H1 (cell line): ENCODE data around the gene SASS6. TPM values are rescaled to one million over a fixed set of nuclear protein-coding genes. Genes with fewer than 3 reads are reported as not detected.

Experiments
- CTCF ChIA-PET: fragments of 300-600 bp; sonication (Branson Sonifier 250); formaldehyde crosslinking; loops from one replicate; lab custom pipeline; 2021; ENCODE audit not compliant: partially characterized antibody; lab: Charles Lee
- POLR2A ChIA-PET: fragments of 300-600 bp; sonication (Branson Sonifier 250); formaldehyde crosslinking; loops from one replicate; lab custom pipeline; 2021; ENCODE audit warnings: inconsistent platforms; ENCODE audit not compliant: partially characterized antibody; lab: Charles Lee
- DNase-seq, 2 experiments: peaks; one replicate each; pipeline versions ENCODE4 v3.0.0 to v3.0.0-alpha.2; 2010 to 2022; ENCODE audit warnings: low spot score in 2 of 2, low read depth in 1 of 2, mixed read lengths in 1 of 2
- FAIRE-seq: peaks from 2 replicates; lab custom pipeline; 2011; peaks lifted over from hg19 to GRCh38; lab: Jason Lieb, UNC
- H2AFZ ChIP-seq: 2 replicates; pipeline ENCODE4 v1.8.1; 2012; ENCODE audit warnings: low read length, inconsistent platforms
- H2AK5ac ChIP-seq: 2 replicates; pipeline ENCODE4 v1.6.1; 2013; ENCODE audit warnings: low read depth, low read length
- H2BK120ac ChIP-seq: replicated peaks from 2 replicates; pipeline ENCODE3; 2013; ENCODE audit warnings: low read depth, low read length, inconsistent platforms
- H2BK12ac ChIP-seq: 2 replicates; pipeline ENCODE4 v1.6.1; 2013; ENCODE audit warnings: low read depth, low read length
- H2BK15ac ChIP-seq: 2 replicates; pipeline ENCODE4 v1.6.1; 2013; ENCODE audit warnings: low read length
- H2BK20ac ChIP-seq: 2 replicates; pipeline ENCODE4 v1.6.1; 2013; ENCODE audit warnings: low read length
- H2BK5ac ChIP-seq: 2 replicates; pipeline ENCODE4 v1.6.1; 2013; ENCODE audit warnings: low read depth, low read length
- H3K14ac ChIP-seq: 2 replicates; pipeline ENCODE4 v1.6.1; 2013; ENCODE audit warnings: inconsistent platforms; ENCODE audit not compliant: insufficient read length
- H3K18ac ChIP-seq: 2 replicates; pipeline ENCODE4 v1.6.1; 2013; ENCODE audit warnings: low read length; ENCODE audit errors: extremely low read depth
- H3K23ac ChIP-seq: 2 replicates; pipeline ENCODE4 v1.6.1; 2013; ENCODE audit warnings: inconsistent platforms; ENCODE audit not compliant: insufficient read length
- H3K23me2 ChIP-seq: 2 replicates; pipeline ENCODE4 v1.6.1; 2013; ENCODE audit warnings: low read depth, low read length
- H3K27ac ChIP-seq: 2 replicates; pipeline ENCODE4 v1.6.1; 2011; ENCODE audit warnings: low read depth, low read length, inconsistent platforms
- H3K27me3 ChIP-seq, 4 experiments: replicated peaks in 1 of 4; 1 replicate in 1 of 4; 2 replicates in 3 of 4; pipeline versions ENCODE4 v1.6.1 to v1.8.1; 2011 to 2013; ENCODE audit warnings: low read length in 3 of 4, mild to moderate bottlenecking in 3 of 4, inconsistent platforms in 2 of 4, mixed read lengths in 2 of 4, moderate library complexity in 1 of 4; ENCODE audit not compliant: control insufficient read depth in 3 of 4, insufficient read depth in 3 of 4; ENCODE audit errors: extremely low read depth in 1 of 4
- H3K36me3 ChIP-seq, 4 experiments: 2 replicates each; pipeline versions ENCODE4 v1.6.1 to v1.8.1; 2011 to 2013; ENCODE audit warnings: mild to moderate bottlenecking in 4 of 4, low read length in 3 of 4, moderate library complexity in 2 of 4, control low read depth in 1 of 4, inconsistent platforms in 1 of 4; ENCODE audit not compliant: insufficient read depth in 4 of 4, control insufficient read depth in 2 of 4
- H3K4ac ChIP-seq: replicated peaks from 2 replicates; pipeline ENCODE3; 2013; ENCODE audit warnings: low read length, low read depth, mixed read lengths, inconsistent platforms; ENCODE audit not compliant: insufficient read length
- H3K4me1 ChIP-seq, 4 experiments: replicated peaks in 1 of 4; 1 replicate in 1 of 4; 2 replicates in 3 of 4; pipeline versions ENCODE4 v1.6.1 to v1.8.1; 2011 to 2013; ENCODE audit warnings: low read length in 3 of 4, inconsistent platforms in 2 of 4, mixed read lengths in 1 of 4; ENCODE audit not compliant: insufficient read depth in 4 of 4, control insufficient read depth in 3 of 4
- H3K4me2 ChIP-seq, 2 experiments: 2 replicates each; pipeline versions ENCODE4 v1.6.1 to v1.8.1; 2011 to 2013; ENCODE audit warnings: low read depth in 2 of 2, low read length in 2 of 2, control low read depth in 1 of 2, inconsistent platforms in 1 of 2, mild to moderate bottlenecking in 1 of 2; ENCODE audit not compliant: insufficient read depth in 1 of 2
- H3K4me3 ChIP-seq, 4 experiments: fragments of 200-600, 300-600 bp in 1 of 4; sonication (generic), shearing (Covaris generic), sonication (Bioruptor Twin) in 1 of 4; 2 replicates each; pipeline versions ENCODE4 v1.5.1 to v1.8.1; 2011 to 2016; ENCODE audit warnings: low read length in 4 of 4, low read depth in 3 of 4, control low read depth in 2 of 4, inconsistent platforms in 2 of 4, mild to moderate bottlenecking in 2 of 4, mixed read lengths in 1 of 4, moderate library complexity in 1 of 4; ENCODE audit not compliant: insufficient read depth in 2 of 4; ENCODE audit errors: extremely low read depth in 1 of 4
- H3K56ac ChIP-seq: replicated peaks from 2 replicates; pipeline ENCODE3; 2013; ENCODE audit warnings: low read depth, mild to moderate bottlenecking, mixed read lengths, low read length, inconsistent platforms; ENCODE audit not compliant: insufficient read length
- H3K79me1 ChIP-seq: 2 replicates; pipeline ENCODE4 v1.6.1; 2013; ENCODE audit warnings: low read depth, low read length, control low read depth
- H3K79me2 ChIP-seq, 2 experiments: 2 replicates each; pipeline versions ENCODE4 v1.6.1 to v1.8.1; 2012 to 2013; ENCODE audit warnings: low read length in 2 of 2, mild to moderate bottlenecking in 2 of 2, inconsistent platforms in 1 of 2; ENCODE audit not compliant: insufficient read depth in 2 of 2, control insufficient read depth in 1 of 2
- H3K9ac ChIP-seq, 4 experiments: replicated peaks in 1 of 4; 1 replicate in 1 of 4; 2 replicates in 3 of 4; pipeline versions ENCODE4 v1.6.1 to v1.8.1; 2011 to 2013; ENCODE audit warnings: low read depth in 3 of 4, low read length in 3 of 4, control low read depth in 2 of 4, mild to moderate bottlenecking in 2 of 4, moderate library complexity in 2 of 4, inconsistent platforms in 1 of 4; ENCODE audit errors: extremely low read depth in 1 of 4
- H3K9me3 ChIP-seq, 2 experiments: 2 replicates each; pipeline versions ENCODE4 v1.6.1 to v1.8.1; 2012 to 2013; ENCODE audit warnings: mild to moderate bottlenecking in 2 of 2, moderate library complexity in 2 of 2, control low read depth in 1 of 2, inconsistent platforms in 1 of 2, low read depth in 1 of 2, low read length in 1 of 2, mixed read lengths in 1 of 2; ENCODE audit not compliant: insufficient read depth in 2 of 2
- H4K20me1 ChIP-seq, 2 experiments: replicated peaks in 1 of 2; 2 replicates each; pipeline versions ENCODE3 to v1.8.1; 2011 to 2013; ENCODE audit warnings: inconsistent platforms in 2 of 2, low read length in 2 of 2, mild to moderate bottlenecking in 1 of 2; ENCODE audit not compliant: insufficient read depth in 2 of 2, control insufficient read depth in 1 of 2
- H4K5ac ChIP-seq: 2 replicates; pipeline ENCODE4 v1.6.1; 2013; ENCODE audit warnings: low read length, low read depth, mixed read lengths, inconsistent platforms; ENCODE audit not compliant: insufficient read length
- H4K8ac ChIP-seq: 2 replicates; pipeline ENCODE4 v1.8.0; 2013; ENCODE audit warnings: mild to moderate bottlenecking, moderate library complexity, low read length, inconsistent platforms; ENCODE audit not compliant: insufficient read depth; ENCODE audit errors: extremely low read depth
- H4K91ac ChIP-seq: replicated peaks from 2 replicates; pipeline ENCODE3; 2013; ENCODE audit warnings: low read length, mixed read lengths, inconsistent platforms; ENCODE audit not compliant: insufficient read length
- BCL11A ChIP-seq, 2 experiments: IDR thresholded peaks; one replicate each; pipeline ENCODE4 v1.6.1; 2011; ENCODE audit warnings: low read depth in 2 of 2, low read length in 2 of 2, mild to moderate bottlenecking in 2 of 2
- BRCA1 ChIP-seq: IDR thresholded peaks from 2 replicates; pipeline ENCODE4 v1.6.1; 2012; ENCODE audit warnings: low read depth, low read length, improper control_type of control experiment
- NRF1 ChIP-seq: IDR thresholded peaks from 2 replicates; pipeline ENCODE4 v1.6.1; 2011; ENCODE audit warnings: mild to moderate bottlenecking, low read depth, low read length, improper control_type of control experiment
- POLR2AphosphoS5 ChIP-seq: IDR thresholded peaks from 2 replicates; pipeline ENCODE4 v1.6.1; 2011; ENCODE audit warnings: low read depth, low read length
- POU5F1 ChIP-seq: IDR thresholded peaks from 2 replicates; pipeline ENCODE4 v1.6.1; 2011; ENCODE audit warnings: low read depth, mild to moderate bottlenecking, low read length, moderate library complexity
- RNF2 ChIP-seq: fragments of 200-900, 300-1000 bp; sonication (generic); IDR thresholded peaks from 2 replicates; pipeline ENCODE4 v1.7.1; 2016; ENCODE audit warnings: borderline replicate concordance, low read depth, mild to moderate bottlenecking, antibody characterized with exemption, low read length; ENCODE audit not compliant: poor library complexity, severe bottlenecking; ENCODE audit errors: missing control alignments
- SAP30 ChIP-seq: fragments of 300-600 bp; sonication (generic); IDR thresholded peaks from 2 replicates; pipeline ENCODE4 v1.7.1; 2012; ENCODE audit warnings: low read length, moderate library complexity, mild to moderate bottlenecking, inconsistent platforms; ENCODE audit not compliant: insufficient read depth, insufficient replicate concordance
- SP4 ChIP-seq: IDR thresholded peaks from 2 replicates; pipeline ENCODE4 v1.6.1; 2012; ENCODE audit warnings: low read length, inconsistent platforms
- WGBS, 2 experiments: shearing (Covaris generic) in 1 of 2; methylation state at CpG; one replicate each; pipeline versions ENCODE4 v1.1.6 to v1.1.7; 2013 to 2015; ENCODE audit warnings: low lambda C conversion rate in 2 of 2, mixed read lengths in 2 of 2, inconsistent platforms in 1 of 2, low coverage in 1 of 2, missing lambda C conversion rate in 1 of 2; ENCODE audit not compliant: insufficient replicate concordance in 2 of 2, insufficient coverage in 1 of 2, insufficient read length in 1 of 2; ENCODE audit errors: extremely low coverage in 1 of 2, missing lambda C conversion rate in 1 of 2; 5-methylcytosine and 5-hydroxymethylcytosine counted together
- polyA plus RNA-seq, 7 experiments: library from polyadenylated mRNA; depleted of rRNA in 3 of 7; stranded (reverse) in 5 of 7; unstranded in 2 of 7; fragments of >200 nt in 5 of 7; fragments of 200-250 nt in 2 of 7; gene quantifications; 1 replicate in 5 of 7; 2 replicates in 1 of 7; 4 replicates in 1 of 7; pipeline versions ENCODE4 v1.2.1 to v1.2.3, GENCODE V29; 2011 to 2013; ENCODE audit warnings: missing spikeins in 2 of 7, mixed read lengths in 2 of 7
- total RNA-seq: library from RNA; stranded (reverse); fragmentation: NEBNext Ultra II Directional; extraction: Animal tissue kit (Norgen Biotek cat#: 25700); gene quantifications from 2 replicates; pipeline ENCODE4 v1.2.1, GENCODE V29; 2021

SASS6 gene
- total and polyA plus RNA-seq, 2 of the 8 experiments (the other 6 are each of a cell fraction or from before 2014, with no cell fraction given): 1.2 to 13.8 TPM

DNA sequence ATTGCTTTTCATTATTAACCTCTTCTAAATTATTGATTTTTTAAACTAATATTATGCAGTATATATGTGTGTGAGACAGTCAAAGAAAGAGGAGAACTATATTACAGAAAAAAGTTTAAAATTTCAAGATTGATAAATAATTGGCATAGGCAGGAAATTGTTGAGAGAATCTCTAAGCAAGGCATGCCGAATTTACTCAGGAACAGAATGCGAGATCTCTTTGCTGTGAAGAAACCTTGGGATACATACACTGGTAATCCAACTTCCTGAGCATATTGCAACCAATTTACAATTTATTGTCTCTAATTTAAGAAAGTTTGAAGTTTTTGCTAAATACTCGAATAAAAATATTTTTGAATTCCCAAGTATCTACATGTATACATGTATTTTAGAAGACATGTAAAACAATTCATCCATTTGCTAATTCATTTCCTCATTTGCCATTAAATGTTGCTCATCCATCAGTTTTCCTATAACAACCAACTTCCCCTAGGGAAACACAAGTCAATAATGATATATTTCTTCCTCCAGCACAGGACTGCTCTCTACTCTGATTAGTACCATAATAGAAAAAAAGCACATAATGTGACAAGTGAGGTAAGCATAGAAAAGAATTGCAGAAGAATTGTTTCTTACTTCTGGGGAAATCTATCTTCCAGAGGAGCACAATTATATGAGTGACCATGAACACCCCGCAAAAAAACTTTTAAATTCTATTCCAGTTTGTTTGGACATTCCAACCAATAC, 44.7 kb upstream of the SASS6 start:
- no peaks in the 10 kb centered on the region for H4K20me1 ChIP-seq
- H2BK12ac ChIP-seq: no peak overlapping the region
- no peaks in the 10 kb centered on the region for H3K36me3 ChIP-seq
- H2BK20ac ChIP-seq: no peak overlapping the region
- H3K79me1 ChIP-seq: no peaks in the 10 kb centered on the region
- no peak overlapping the region for H4K91ac ChIP-seq
- no peaks in the 10 kb centered on the region for H3K27me3 ChIP-seq
- no peak overlapping the region for H2BK5ac ChIP-seq
- H4K8ac ChIP-seq: no peak overlapping the region
- no peak overlapping the region for H3K56ac ChIP-seq
- no peak overlapping the region for H3K27ac ChIP-seq
- H2AFZ ChIP-seq: no peak overlapping the region
- H3K4me1 ChIP-seq: no peaks in the 10 kb centered on the region
- H3K79me2 ChIP-seq: no peaks in the 10 kb centered on the region
- H3K14ac ChIP-seq: no peak overlapping the region
- no peak overlapping the region for H3K23ac ChIP-seq
- H3K9ac ChIP-seq: no peak overlapping the region
- H3K23me2 ChIP-seq: no peaks in the 10 kb centered on the region; the same call in 1 of the 2 replicates
- no peak for DNase-seq
- no peak overlapping the region for H3K4me2 ChIP-seq
- 76% methylated on average over 4 of the region's 4 CpGs; no CpG with 5 or more reads in 1 of the 2 experiments for WGBS, 2 experiments
- no peak overlapping the region for H3K4me3 ChIP-seq
- no peak for FAIRE-seq
- no peaks in the 10 kb centered on the region for H3K9me3 ChIP-seq
- CTCF ChIA-PET: no interaction called here
- no peak overlapping the region for H3K4ac ChIP-seq
- H4K5ac ChIP-seq: no peak overlapping the region
- no peak for TF ChIP-seq BRCA1
- no peak for TF ChIP-seq POLR2AphosphoS5
- no peak for TF ChIP-seq NRF1
- TF ChIP-seq RNF2: no peak
- no peak for TF ChIP-seq BCL11A (IDR thresholded peaks at IDR 0.05; ENCODE audit: low read depth in 2 of 2, low read length in 2 of 2)
- TF ChIP-seq SAP30: no peak
- TF ChIP-seq POU5F1: no peak
- TF ChIP-seq SP4: no peak
- no peak overlapping the region for H2AK5ac ChIP-seq
- no peak overlapping the region for H2BK120ac ChIP-seq
- no peak overlapping the region for H2BK15ac ChIP-seq
- no peak overlapping the region for H3K18ac ChIP-seq
- POLR2A ChIA-PET: interaction anchor here (1.0 to 1.2 kb wide), 2 partner anchors 15 to 33 kb away, joined by 3 to 4 read pairs; no protein-coding TSS in a partner anchor
